ENCODE results near the gene MEIS3. TPM values are rescaled to one million over a fixed set of nuclear protein-coding genes. Genes with fewer than 3 reads are reported as not detected.

Gene MEIS3
- total RNA-seq, 3 donors from 2014 or later: 2.1 to 11.6 (median 4.2) TPM

GRCh38 chr19:47423203-47423882, 4.0 kb upstream of the MEIS3 start:
- intact Hi-C loops (cut with DNase I, micrococcal nuclease): no loop called here
- Histone ChIP-seq H3K4me1 (ENCODE audit: low read depth) (peaks cover 5% of the 10 kb centered on the region), H3K9me3 (no peaks in the 10 kb centered on the region), H3K36me3 (ENCODE audit: low read depth) (no peaks in the 10 kb centered on the region), H3K4me3 (no peak overlapping the region)
- DNase-seq (no peak), ATAC-seq (no peak)
- no peak for TF ChIP-seq CTCF (IDR thresholded peaks at IDR 0.05)

GRCh38 chr19:47422417-47423163, 3.3 kb upstream of the MEIS3 start:
- Histone ChIP-seq H3K4me1 (ENCODE audit: low read depth) (no peaks in the 10 kb centered on the region), H3K9me3 (no peaks in the 10 kb centered on the region), H3K36me3 (ENCODE audit: low read depth) (no peaks in the 10 kb centered on the region), H3K4me3 (no peak overlapping the region)
- DNase-seq: no peak
- ATAC-seq: no peak
- intact Hi-C loops (cut with DNase I, micrococcal nuclease): no loop called here
- TF ChIP-seq CTCF (IDR thresholded peaks at IDR 0.05): no peak

- no peaks in the 10 kb centered on the region for H3K9me3 ChIP-seq
- no peaks in the 10 kb centered on the region for H3K36me3 ChIP-seq (ENCODE audit: low read depth)
- no peak overlapping the region for H3K4me3 ChIP-seq
- ATAC-seq (no peak), DNase-seq (no peak)
- H3K4me1 ChIP-seq (ENCODE audit: low read depth): no peaks in the 10 kb centered on the region
- TF ChIP-seq CTCF (IDR thresholded peaks at IDR 0.05): no peak
- intact Hi-C loops (cut with DNase I, micrococcal nuclease): no loop called here
These were observed 2.6 kb upstream of the MEIS3 start for GRCh38 chr19:47421844-47422395.

GRCh38 chr19:47421244-47421786, 2.0 kb upstream of the MEIS3 start:
- no peak overlapping the region for H3K4me3 ChIP-seq
- H3K9me3 ChIP-seq: no peaks in the 10 kb centered on the region
- ATAC-seq: no peak
- no peak for TF ChIP-seq CTCF (IDR thresholded peaks at IDR 0.05)
- H3K36me3 ChIP-seq (ENCODE audit: low read depth): no peaks in the 10 kb centered on the region
- intact Hi-C loops (cut with DNase I, micrococcal nuclease): no loop called here
- no peaks in the 10 kb centered on the region for H3K4me1 ChIP-seq (ENCODE audit: low read depth)
- no peak for DNase-seq

- intact Hi-C loops (cut with DNase I, micrococcal nuclease): no loop called here
These were observed 462 bp upstream of the MEIS3 start for GRCh38 chr19:47419789-47420188.

More at GRCh38 chr19:47419789-47420188, 462 bp upstream of the MEIS3 start:
- H3K4me1 ChIP-seq (ENCODE audit: low read depth): no peaks in the 10 kb centered on the region
- DNase-seq (no peak), ATAC-seq (no peak)
- no peaks in the 10 kb centered on the region for H3K9me3 ChIP-seq
- no peaks in the 10 kb centered on the region for H3K36me3 ChIP-seq (ENCODE audit: low read depth)
- TF ChIP-seq CTCF (IDR thresholded peaks at IDR 0.05): no peak
- H3K4me3 ChIP-seq: no peak overlapping the region

Data from mucosa of descending colon (tissue), 3 donors.